GM23338 (cell line): ENCODE data around the gene SNTB2. TPM values are rescaled to one million over a fixed set of nuclear protein-coding genes. Genes with fewer than 3 reads are reported as not detected.

Experiments used
- ATAC-seq: fragments of 200-7000 bp; cut with Tn5 transposase; 3 replicates; pipeline ENCODE4 v1.9.1; 2020
- DNase-seq: peaks from one replicate; pipeline ENCODE4 v3.0.0-alpha.2; 2015; ENCODE audit warnings: low spot score
- H2AFZ ChIP-seq: fragments of 200-600 bp; sonication (generic); 2 replicates; pipeline ENCODE4 v1.8.0; 2016; ENCODE audit warnings: antibody characterized with exemption, mild to moderate bottlenecking, moderate library complexity
- H3F3A ChIP-seq: fragments of 200-600 bp; sonication (generic); replicated peaks from 2 replicates; pipeline ENCODE4 v1.8.0; 2017; ENCODE audit warnings: antibody characterized with exemption, mixed run types, low read depth
- H3K27ac ChIP-seq: fragments of 200-600 bp; sonication (generic); 2 replicates; pipeline ENCODE4 v1.6.1; 2016; ENCODE audit warnings: low read depth
- H3K27me3 ChIP-seq: fragments of 200-600 bp; sonication (generic); 2 replicates; pipeline ENCODE4 v1.8.0; 2016; ENCODE audit warnings: mild to moderate bottlenecking, mixed run types, moderate library complexity; ENCODE audit not compliant: insufficient read depth
- H3K36me3 ChIP-seq: fragments of 200-600 bp; sonication (generic); 2 replicates; pipeline ENCODE4 v1.8.0; 2016; ENCODE audit warnings: mild to moderate bottlenecking; ENCODE audit not compliant: insufficient read depth
- H3K4me1 ChIP-seq: fragments of 200-600 bp; sonication (generic); 2 replicates; pipeline ENCODE4 v1.8.0; 2016; ENCODE audit warnings: mild to moderate bottlenecking, moderate library complexity; ENCODE audit not compliant: insufficient read depth
- H3K4me2 ChIP-seq: fragments of 200-600 bp; sonication (generic); 2 replicates; pipeline ENCODE4 v1.7.1; 2017; ENCODE audit warnings: mixed run types
- H3K4me3 ChIP-seq: fragments of 200-600 bp; sonication (generic); 2 replicates; pipeline ENCODE4 v1.6.1; 2016; ENCODE audit warnings: mixed run types
- H3K79me2 ChIP-seq: fragments of 200-600 bp; sonication (generic); replicated peaks from 2 replicates; pipeline ENCODE4 v1.8.0; 2017; ENCODE audit warnings: mild to moderate bottlenecking; ENCODE audit not compliant: insufficient read depth
- H3K9me2 ChIP-seq: fragments of 200-600 bp; sonication (generic); 2 replicates; pipeline ENCODE4 v1.8.0; 2017; ENCODE audit not compliant: insufficient read depth
- H4K20me1 ChIP-seq: fragments of 200-600 bp; sonication (generic); replicated peaks from 2 replicates; pipeline ENCODE4 v1.8.0; 2017; ENCODE audit warnings: mild to moderate bottlenecking; ENCODE audit not compliant: insufficient read depth
- H3K27ac Mint-ChIP-seq: 2 replicates; pipeline ENCODE4 v1.8.0; 2020; ENCODE audit warnings: inconsistent platforms, mild to moderate bottlenecking, moderate library complexity, mixed read lengths
- H3K27me3 Mint-ChIP-seq: 3 replicates; pipeline ENCODE4 v1.8.0; 2022; ENCODE audit warnings: low read depth, mild to moderate bottlenecking, moderate library complexity, mixed read lengths, inconsistent platforms; ENCODE audit not compliant: insufficient read depth, poor library complexity
- H3K36me3 Mint-ChIP-seq: 3 replicates; pipeline ENCODE4 v1.8.0; 2021; ENCODE audit warnings: low read depth, mild to moderate bottlenecking, inconsistent platforms, moderate library complexity, mixed read lengths
- H3K4me1 Mint-ChIP-seq: 3 replicates; pipeline ENCODE4 v1.8.0; 2020; ENCODE audit warnings: mild to moderate bottlenecking, inconsistent platforms, mixed read lengths
- H3K4me3 Mint-ChIP-seq: 3 replicates; pipeline ENCODE4 v1.8.0; 2021; ENCODE audit warnings: moderate library complexity, mild to moderate bottlenecking, inconsistent platforms, mixed read lengths
- H3K9me3 Mint-ChIP-seq: 3 replicates; pipeline ENCODE4 v1.8.0; 2020; ENCODE audit warnings: moderate library complexity, mild to moderate bottlenecking, inconsistent platforms, mixed read lengths
- EZH2phosphoT487 ChIP-seq: fragments of 200-600 bp; sonication (generic); IDR thresholded peaks from one replicate; pipeline ENCODE4 v1.8.1; 2018; ENCODE audit warnings: antibody characterized with exemption; ENCODE audit not compliant: unreplicated experiment
- STAT1 ChIP-seq: IDR thresholded peaks from one replicate; pipeline ENCODE4 v1.6.1; 2016; ENCODE audit warnings: antibody characterized with exemption; ENCODE audit not compliant: unreplicated experiment
- polyA plus RNA-seq: library from polyadenylated mRNA; unstranded; fragments of >200 nt; fragmentation: Nextera tagmentation; extraction: Ambion mirVana; gene quantifications from 2 replicates; pipeline ENCODE4 v1.2.1, GENCODE V29; 2016
- total RNA-seq: library from RNA; depleted of rRNA; stranded (reverse); fragments of >200 nt; shearing (Covaris generic); gene quantifications from 2 replicates; pipeline ENCODE4 v1.2.3, GENCODE V29; 2014
- TF ChIP-seq, protein P1 (sequence below): fragments of 250-450 bp; sonication (Bioruptor Pico); IDR thresholded peaks from 2 replicates; pipeline ENCODE4 v1.5.0; 2020; ENCODE audit warnings: mild to moderate bottlenecking, moderate library complexity
- TF ChIP-seq, protein P2 (sequence below): IDR thresholded peaks from 2 replicates; pipeline ENCODE4 v1.6.1; 2016; ENCODE audit warnings: antibody characterized with exemption
- TF ChIP-seq, protein P3 (sequence below), 2 experiments: fragments of 200-600 bp in 1 of 2; sonication (generic) in 1 of 2; conservative IDR thresholded peaks; 2 replicates each; pipeline versions ENCODE4 v1.5.1 to v1.6.1; 2016 to 2017; ENCODE audit warnings: antibody characterized with exemption in 2 of 2, low read depth in 2 of 2, mild to moderate bottlenecking in 2 of 2, moderate library complexity in 1 of 2
- TF ChIP-seq, protein P4 (sequence below): IDR thresholded peaks from one replicate; pipeline ENCODE4 v1.6.1; 2018; ENCODE audit warnings: antibody characterized with exemption; ENCODE audit not compliant: unreplicated experiment

The SNTB2 gene
- total and polyA plus RNA-seq, 2 experiments from 2014 or later, result 4.8 to 42.7 TPM

DNA sequence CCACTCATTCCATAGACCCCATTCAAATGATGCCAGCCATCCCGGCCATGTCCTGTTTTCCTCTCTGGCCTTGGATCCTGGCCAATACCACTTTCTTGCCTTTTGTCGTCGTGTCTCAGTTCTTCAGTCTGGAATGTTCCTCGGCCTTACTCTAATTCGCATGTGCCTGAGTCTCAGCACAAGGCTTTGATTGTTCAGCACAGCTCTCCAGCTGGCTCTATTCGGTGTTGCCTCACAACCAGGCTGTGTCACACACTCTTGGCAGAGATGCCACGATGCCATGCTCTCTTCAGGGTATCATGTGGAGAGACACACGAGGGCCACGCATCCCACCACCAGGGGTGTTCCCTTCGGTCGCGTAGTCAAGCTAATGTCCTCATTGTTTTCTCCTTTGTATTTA is 122.4 kb downstream of the SNTB2 start:
- Mint-ChIP-seq H3K9me3 (no peaks in the 10 kb centered on the region), H3K4me3 (no peak overlapping the region), H3K27ac (no peak overlapping the region), H3K36me3 (peaks cover 6% of the 10 kb centered on the region; the same call in 2 of the 3 replicates), H3K4me1 (peaks cover 5% of the 10 kb centered on the region), H3K27me3 (peaks cover 8% of the 10 kb centered on the region)
- TF ChIP-seq EZH2phosphoT487, result no peak
- TF ChIP-seq, protein P1, sequence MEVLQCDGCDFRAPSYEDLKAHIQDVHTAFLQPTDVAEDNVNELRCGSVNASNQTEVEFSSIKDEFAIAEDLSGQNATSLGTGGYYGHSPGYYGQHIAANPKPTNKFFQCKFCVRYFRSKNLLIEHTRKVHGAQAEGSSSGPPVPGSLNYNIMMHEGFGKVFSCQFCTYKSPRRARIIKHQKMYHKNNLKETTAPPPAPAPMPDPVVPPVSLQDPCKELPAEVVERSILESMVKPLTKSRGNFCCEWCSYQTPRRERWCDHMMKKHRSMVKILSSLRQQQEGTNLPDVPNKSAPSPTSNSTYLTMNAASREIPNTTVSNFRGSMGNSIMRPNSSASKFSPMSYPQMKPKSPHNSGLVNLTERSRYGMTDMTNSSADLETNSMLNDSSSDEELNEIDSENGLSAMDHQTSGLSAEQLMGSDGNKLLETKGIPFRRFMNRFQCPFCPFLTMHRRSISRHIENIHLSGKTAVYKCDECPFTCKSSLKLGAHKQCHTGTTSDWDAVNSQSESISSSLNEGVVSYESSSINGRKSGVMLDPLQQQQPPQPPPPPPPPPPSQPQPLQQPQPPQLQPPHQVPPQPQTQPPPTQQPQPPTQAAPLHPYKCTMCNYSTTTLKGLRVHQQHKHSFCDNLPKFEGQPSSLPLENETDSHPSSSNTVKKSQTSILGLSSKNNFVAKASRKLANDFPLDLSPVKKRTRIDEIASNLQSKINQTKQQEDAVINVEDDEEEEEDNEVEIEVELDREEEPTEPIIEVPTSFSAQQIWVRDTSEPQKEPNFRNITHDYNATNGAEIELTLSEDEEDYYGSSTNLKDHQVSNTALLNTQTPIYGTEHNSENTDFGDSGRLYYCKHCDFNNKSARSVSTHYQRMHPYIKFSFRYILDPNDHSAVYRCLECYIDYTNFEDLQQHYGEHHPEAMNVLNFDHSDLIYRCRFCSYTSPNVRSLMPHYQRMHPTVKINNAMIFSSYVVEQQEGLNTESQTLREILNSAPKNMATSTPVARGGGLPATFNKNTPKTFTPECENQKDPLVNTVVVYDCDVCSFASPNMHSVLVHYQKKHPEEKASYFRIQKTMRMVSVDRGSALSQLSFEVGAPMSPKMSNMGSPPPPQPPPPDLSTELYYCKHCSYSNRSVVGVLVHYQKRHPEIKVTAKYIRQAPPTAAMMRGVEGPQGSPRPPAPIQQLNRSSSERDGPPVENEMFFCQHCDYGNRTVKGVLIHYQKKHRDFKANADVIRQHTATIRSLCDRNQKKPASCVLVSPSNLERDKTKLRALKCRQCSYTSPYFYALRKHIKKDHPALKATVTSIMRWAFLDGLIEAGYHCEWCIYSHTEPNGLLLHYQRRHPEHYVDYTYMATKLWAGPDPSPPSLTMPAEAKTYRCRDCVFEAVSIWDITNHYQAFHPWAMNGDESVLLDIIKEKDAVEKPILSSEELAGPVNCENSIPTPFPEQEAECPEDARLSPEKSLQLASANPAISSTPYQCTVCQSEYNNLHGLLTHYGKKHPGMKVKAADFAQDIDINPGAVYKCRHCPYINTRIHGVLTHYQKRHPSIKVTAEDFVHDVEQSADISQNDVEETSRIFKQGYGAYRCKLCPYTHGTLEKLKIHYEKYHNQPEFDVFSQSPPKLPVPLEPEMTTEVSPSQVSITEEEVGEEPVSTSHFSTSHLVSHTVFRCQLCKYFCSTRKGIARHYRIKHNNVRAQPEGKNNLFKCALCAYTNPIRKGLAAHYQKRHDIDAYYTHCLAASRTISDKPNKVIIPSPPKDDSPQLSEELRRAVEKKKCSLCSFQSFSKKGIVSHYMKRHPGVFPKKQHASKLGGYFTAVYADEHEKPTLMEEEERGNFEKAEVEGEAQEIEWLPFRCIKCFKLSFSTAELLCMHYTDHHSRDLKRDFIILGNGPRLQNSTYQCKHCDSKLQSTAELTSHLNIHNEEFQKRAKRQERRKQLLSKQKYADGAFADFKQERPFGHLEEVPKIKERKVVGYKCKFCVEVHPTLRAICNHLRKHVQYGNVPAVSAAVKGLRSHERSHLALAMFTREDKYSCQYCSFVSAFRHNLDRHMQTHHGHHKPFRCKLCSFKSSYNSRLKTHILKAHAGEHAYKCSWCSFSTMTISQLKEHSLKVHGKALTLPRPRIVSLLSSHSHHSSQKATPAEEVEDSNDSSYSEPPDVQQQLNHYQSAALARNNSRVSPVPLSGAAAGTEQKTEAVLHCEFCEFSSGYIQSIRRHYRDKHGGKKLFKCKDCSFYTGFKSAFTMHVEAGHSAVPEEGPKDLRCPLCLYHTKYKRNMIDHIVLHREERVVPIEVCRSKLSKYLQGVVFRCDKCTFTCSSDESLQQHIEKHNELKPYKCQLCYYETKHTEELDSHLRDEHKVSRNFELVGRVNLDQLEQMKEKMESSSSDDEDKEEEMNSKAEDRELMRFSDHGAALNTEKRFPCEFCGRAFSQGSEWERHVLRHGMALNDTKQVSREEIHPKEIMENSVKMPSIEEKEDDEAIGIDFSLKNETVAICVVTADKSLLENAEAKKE (CRISPR knock-in tag), result no peak
- TF ChIP-seq, protein P2, sequence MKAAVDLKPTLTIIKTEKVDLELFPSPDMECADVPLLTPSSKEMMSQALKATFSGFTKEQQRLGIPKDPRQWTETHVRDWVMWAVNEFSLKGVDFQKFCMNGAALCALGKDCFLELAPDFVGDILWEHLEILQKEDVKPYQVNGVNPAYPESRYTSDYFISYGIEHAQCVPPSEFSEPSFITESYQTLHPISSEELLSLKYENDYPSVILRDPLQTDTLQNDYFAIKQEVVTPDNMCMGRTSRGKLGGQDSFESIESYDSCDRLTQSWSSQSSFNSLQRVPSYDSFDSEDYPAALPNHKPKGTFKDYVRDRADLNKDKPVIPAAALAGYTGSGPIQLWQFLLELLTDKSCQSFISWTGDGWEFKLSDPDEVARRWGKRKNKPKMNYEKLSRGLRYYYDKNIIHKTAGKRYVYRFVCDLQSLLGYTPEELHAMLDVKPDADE, result no peak
- TF ChIP-seq, protein P3, sequence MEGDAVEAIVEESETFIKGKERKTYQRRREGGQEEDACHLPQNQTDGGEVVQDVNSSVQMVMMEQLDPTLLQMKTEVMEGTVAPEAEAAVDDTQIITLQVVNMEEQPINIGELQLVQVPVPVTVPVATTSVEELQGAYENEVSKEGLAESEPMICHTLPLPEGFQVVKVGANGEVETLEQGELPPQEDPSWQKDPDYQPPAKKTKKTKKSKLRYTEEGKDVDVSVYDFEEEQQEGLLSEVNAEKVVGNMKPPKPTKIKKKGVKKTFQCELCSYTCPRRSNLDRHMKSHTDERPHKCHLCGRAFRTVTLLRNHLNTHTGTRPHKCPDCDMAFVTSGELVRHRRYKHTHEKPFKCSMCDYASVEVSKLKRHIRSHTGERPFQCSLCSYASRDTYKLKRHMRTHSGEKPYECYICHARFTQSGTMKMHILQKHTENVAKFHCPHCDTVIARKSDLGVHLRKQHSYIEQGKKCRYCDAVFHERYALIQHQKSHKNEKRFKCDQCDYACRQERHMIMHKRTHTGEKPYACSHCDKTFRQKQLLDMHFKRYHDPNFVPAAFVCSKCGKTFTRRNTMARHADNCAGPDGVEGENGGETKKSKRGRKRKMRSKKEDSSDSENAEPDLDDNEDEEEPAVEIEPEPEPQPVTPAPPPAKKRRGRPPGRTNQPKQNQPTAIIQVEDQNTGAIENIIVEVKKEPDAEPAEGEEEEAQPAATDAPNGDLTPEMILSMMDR (conservative IDR thresholded peaks at IDR 0.05; ENCODE audit: low read depth in 2 of 2), result 0 out of 4 replicates have a peak, but pooled peaks of 1 of the 2 experiments have one; percentile 8
- no peak for TF ChIP-seq STAT1
- TF ChIP-seq, protein P4, sequence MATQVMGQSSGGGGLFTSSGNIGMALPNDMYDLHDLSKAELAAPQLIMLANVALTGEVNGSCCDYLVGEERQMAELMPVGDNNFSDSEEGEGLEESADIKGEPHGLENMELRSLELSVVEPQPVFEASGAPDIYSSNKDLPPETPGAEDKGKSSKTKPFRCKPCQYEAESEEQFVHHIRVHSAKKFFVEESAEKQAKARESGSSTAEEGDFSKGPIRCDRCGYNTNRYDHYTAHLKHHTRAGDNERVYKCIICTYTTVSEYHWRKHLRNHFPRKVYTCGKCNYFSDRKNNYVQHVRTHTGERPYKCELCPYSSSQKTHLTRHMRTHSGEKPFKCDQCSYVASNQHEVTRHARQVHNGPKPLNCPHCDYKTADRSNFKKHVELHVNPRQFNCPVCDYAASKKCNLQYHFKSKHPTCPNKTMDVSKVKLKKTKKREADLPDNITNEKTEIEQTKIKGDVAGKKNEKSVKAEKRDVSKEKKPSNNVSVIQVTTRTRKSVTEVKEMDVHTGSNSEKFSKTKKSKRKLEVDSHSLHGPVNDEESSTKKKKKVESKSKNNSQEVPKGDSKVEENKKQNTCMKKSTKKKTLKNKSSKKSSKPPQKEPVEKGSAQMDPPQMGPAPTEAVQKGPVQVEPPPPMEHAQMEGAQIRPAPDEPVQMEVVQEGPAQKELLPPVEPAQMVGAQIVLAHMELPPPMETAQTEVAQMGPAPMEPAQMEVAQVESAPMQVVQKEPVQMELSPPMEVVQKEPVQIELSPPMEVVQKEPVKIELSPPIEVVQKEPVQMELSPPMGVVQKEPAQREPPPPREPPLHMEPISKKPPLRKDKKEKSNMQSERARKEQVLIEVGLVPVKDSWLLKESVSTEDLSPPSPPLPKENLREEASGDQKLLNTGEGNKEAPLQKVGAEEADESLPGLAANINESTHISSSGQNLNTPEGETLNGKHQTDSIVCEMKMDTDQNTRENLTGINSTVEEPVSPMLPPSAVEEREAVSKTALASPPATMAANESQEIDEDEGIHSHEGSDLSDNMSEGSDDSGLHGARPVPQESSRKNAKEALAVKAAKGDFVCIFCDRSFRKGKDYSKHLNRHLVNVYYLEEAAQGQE, result no peak
- Histone ChIP-seq H3K9me2 (no peaks in the 10 kb centered on the region), H2AFZ (no peak overlapping the region), H3K79me2 (peaks cover 20% of the 10 kb centered on the region), H3K4me3 (no peak overlapping the region), H4K20me1 (peaks cover 13% of the 10 kb centered on the region), H3K36me3 (no peaks in the 10 kb centered on the region), H3K27ac (no peak overlapping the region; the same call in 1 of the 2 replicates), H3K27me3 (no peaks in the 10 kb centered on the region), H3K4me1 (peaks cover 8% of the 10 kb centered on the region; the same call in 1 of the 2 replicates), H3F3A (peaks cover 5% of the 10 kb centered on the region; the same call in 1 of the 2 replicates), H3K4me2 (no peak overlapping the region)
- DNase-seq (peak; percentile 35), ATAC-seq (no peak)
